ENCODE measurements around the gene GPR107.
A peak's percentile ranks its signal among the peaks of the same experiment; 100 is the strongest.

GPR107 gene

DNA sequence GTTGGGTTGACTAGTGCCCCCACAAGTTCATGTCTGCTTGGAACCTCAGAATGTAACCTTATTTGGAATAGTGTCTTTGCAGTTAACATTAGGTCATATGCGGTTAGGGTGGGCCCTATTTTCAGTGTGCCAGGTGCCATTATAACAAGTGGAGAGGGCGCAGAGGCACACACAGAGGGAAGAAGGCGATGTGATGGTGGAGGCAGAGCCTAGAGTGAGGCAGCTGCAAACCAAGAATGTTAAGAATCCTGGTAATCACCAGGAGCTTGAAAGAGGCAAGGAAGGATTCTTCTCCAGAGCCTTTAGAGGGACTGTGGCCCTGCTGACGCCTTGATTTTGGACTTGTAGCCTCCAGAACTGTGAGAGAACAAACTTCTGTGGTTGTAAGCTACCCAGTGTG, 10.9 kb downstream of the GPR107 start:
- Mint-ChIP-seq H3K4me1 (peaks cover 47% of the 10 kb centered on the region), H3K4me3 (no peak overlapping the region), H3K9me3 (no peaks in the 10 kb centered on the region), H3K27ac (no peak overlapping the region), H3K27me3 (no peaks in the 10 kb centered on the region), H3K36me3 (peaks cover 3% of the 10 kb centered on the region)

DNA sequence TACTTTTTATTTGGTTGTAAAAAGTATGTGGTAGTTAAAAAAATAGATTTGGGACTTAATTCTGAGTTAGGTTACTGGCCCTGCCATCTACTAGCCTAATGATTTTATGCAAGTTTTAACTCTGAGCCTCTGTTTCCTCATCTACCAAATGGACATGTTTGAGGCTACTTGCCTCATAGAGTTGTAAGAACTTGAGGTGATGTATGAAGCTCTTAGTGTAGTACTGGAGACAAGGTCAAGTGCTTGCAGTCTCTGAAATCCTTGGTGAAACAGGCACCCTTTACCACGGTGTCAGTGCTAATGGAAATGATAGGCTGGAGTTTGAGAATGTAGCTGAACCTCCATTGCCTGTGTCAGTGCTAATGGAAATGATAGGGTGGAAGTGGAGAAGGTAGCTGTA, 15.3 kb downstream of the GPR107 start:
- H3K4me1 Mint-ChIP-seq: peaks cover 35% of the 10 kb centered on the region
- H3K9me3 Mint-ChIP-seq: no peaks in the 10 kb centered on the region
- H3K4me3 Mint-ChIP-seq: no peak overlapping the region
- peak overlapping the region; percentile 41 for H3K27ac Mint-ChIP-seq
- no peaks in the 10 kb centered on the region for H3K27me3 Mint-ChIP-seq
- peaks cover 3% of the 10 kb centered on the region for H3K36me3 Mint-ChIP-seq

DNA sequence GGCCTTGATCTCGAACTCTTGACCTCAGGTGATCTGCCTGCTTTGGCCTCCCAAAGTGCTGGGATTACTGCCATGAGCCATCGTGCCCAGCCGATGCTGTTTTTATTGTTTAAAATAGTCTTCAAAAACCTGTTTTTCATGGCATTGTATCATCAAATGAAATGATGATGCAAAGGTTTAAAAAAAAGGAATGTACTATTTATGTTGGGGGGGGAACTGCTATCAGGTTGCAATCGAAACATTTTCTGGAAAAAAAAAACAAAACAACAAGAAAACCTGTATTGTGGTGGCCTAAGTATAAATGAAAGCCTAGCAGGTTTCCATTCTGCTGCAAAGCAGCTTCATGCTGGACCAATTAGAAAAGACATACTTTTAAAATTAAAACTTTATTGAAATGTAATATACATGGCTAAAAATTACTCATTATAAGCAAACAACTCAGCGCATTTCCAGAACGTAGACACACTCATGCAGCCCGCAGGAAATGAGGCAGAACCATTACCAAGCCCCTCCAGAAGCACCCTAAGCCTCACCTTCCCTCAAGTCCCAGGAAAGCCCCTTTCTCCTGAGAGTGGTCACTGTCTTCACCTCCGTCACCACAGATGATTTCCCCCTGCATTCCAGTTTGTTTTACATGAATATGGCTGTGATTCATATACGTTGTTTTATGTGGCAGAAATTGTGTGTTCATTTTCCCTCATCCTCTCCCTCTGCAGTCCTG, 19.0 kb downstream of the GPR107 start:
- H3K9me3 Mint-ChIP-seq: no peaks in the 10 kb centered on the region
- H3K27ac Mint-ChIP-seq: peak overlapping the region; percentile 24
- no peaks in the 10 kb centered on the region for H3K27me3 Mint-ChIP-seq
- H3K4me1 Mint-ChIP-seq: peaks cover 32% of the 10 kb centered on the region
- peaks cover 4% of the 10 kb centered on the region for H3K36me3 Mint-ChIP-seq
- no peak overlapping the region for H3K4me3 Mint-ChIP-seq

DNA sequence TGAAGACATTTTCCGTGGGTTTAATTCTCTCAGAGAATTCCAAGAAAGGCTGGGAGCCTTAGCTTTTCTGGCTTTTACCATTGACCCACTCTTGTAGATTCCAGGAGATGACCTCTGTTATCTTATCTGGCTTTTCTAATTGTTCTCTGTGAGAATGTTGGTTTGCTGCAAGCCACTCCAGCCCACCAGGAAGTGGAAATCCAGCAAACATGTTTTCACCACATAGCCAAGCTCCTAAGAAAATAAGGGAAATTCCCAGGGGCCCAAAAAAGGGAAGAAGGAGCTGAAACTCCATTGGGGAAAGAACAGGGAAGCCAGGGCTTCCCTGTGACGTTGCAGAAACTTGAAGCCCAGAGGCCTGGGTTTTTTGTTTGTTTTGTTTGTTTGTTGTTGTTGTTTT, 19.7 kb downstream of the GPR107 start:
- H3K4me1 Mint-ChIP-seq: peaks cover 30% of the 10 kb centered on the region
- H3K27me3 Mint-ChIP-seq: no peaks in the 10 kb centered on the region
- H3K36me3 Mint-ChIP-seq: peaks cover 7% of the 10 kb centered on the region
- H3K4me3 Mint-ChIP-seq: no peak overlapping the region
- no peaks in the 10 kb centered on the region for H3K9me3 Mint-ChIP-seq
- no peak overlapping the region for H3K27ac Mint-ChIP-seq

DNA sequence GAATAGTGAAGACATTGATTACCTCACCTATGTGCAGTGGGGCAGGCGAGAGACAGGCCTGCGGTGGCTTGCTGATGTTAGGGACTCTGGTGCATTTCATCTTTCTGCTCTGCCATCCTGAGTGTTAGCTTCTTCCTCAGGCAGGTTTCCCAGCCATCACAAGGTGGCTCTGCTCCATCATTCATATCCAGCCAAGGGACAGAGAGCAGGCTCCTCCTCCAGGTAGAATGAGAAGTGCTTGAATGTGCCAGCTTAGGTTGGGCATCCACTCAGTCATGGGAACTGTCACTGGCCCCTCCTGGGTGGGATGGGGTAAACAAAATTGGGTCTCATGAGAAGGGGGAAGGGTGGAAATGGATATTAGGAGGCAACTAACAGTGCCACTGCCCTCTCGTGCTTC, 24.8 kb downstream of the GPR107 start:
- H3K9me3 Mint-ChIP-seq: no peaks in the 10 kb centered on the region
- no peaks in the 10 kb centered on the region for H3K27me3 Mint-ChIP-seq
- H3K4me3 Mint-ChIP-seq: no peak overlapping the region
- H3K36me3 Mint-ChIP-seq: peaks cover 13% of the 10 kb centered on the region
- no peak overlapping the region for H3K27ac Mint-ChIP-seq
- H3K4me1 Mint-ChIP-seq: peaks cover 12% of the 10 kb centered on the region

DNA sequence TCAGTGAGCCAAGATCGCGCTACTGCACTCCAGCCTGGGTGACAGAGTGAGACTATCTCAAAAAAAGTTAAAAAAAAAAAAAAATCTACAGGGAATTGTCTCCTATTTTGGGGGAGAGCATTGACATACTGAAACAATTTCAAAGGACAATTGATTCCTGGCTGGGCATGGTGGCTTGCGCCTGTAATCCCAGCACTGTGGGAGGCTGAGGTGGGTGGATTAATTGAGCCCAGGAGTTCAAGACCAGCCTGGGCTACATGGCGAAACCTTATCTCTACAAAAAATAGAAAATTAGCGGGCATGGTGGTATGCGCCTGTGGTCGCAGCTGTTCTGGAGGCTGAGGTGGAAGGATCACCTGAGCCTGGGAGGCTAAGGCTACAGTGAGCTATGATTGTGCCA, 30.6 kb downstream of the GPR107 start:
- Mint-ChIP-seq H3K27ac (no peak overlapping the region), H3K4me1 (no peaks in the 10 kb centered on the region), H3K4me3 (no peak overlapping the region), H3K27me3 (no peaks in the 10 kb centered on the region), H3K9me3 (no peaks in the 10 kb centered on the region), H3K36me3 (peaks cover 9% of the 10 kb centered on the region)

DNA sequence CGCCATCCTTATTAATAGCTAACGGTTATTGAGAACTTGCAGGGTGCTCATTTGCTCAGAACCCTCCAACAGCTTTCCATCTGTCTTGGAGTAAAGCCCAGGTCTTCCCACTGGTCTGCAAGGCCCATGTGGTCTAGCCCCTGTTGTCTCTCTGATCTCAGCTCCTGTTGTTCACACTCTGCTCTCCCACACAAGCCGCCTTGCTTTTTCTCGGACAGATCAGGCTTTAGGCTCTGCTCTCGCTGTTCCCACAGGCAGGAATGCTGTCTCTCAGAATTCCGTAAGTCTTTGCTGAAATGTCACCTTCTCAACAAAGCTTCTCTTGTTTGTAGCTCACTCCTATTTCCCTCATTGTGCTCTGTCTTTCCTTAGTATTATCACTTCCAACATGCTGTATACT, 34.3 kb downstream of the GPR107 start:
- Mint-ChIP-seq H3K36me3 (peaks cover 15% of the 10 kb centered on the region), H3K27ac (peak overlapping the region; percentile 3), H3K4me3 (no peak overlapping the region), H3K27me3 (no peaks in the 10 kb centered on the region), H3K9me3 (no peaks in the 10 kb centered on the region), H3K4me1 (no peaks in the 10 kb centered on the region)

DNA sequence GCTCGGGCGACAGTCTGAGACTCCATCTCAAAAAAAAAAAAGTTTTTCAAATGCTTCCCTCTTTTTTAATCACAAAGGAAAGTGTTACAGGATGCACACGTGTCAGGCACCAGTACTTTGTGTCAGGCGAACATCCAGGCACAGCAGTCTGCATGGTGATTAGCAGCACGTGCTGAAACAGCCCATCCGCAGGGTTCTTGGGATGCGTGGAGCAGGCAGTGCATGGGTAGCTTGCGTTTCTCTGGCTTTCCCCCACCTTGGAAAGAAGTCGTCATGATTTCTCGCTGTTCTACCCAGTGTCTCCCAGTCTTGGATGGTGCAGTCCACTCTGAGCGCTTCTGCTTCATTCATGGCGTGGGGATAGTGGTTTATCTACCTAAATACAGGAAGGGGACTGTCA, 35.4 kb downstream of the GPR107 start:
- no peaks in the 10 kb centered on the region for H3K27me3 Mint-ChIP-seq
- H3K4me1 Mint-ChIP-seq: no peaks in the 10 kb centered on the region
- H3K27ac Mint-ChIP-seq: no peak overlapping the region
- H3K4me3 Mint-ChIP-seq: no peak overlapping the region
- H3K36me3 Mint-ChIP-seq: peaks cover 15% of the 10 kb centered on the region
- H3K9me3 Mint-ChIP-seq: no peaks in the 10 kb centered on the region

DNA sequence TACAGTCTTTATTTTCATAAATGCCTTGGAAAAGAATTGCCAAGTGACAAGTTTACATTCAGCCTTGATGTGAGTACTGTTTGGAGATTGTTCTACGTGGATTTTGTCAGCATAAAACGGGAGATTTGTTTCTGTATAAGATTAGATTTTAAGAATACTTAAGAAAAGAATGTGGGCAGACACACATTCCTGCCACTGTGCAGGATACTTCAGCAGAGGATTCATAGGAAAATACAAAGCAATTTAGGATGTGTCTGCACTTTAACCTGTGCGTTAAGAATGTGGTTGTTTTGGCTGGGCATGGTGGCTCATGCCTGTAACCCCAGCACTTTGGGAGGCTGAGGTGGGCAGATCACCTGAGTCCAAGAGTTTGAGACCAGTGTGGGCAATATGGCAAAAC, 37.2 kb downstream of the GPR107 start:
- Mint-ChIP-seq H3K9me3 (no peaks in the 10 kb centered on the region), H3K4me1 (no peaks in the 10 kb centered on the region), H3K27me3 (no peaks in the 10 kb centered on the region)

DNA sequence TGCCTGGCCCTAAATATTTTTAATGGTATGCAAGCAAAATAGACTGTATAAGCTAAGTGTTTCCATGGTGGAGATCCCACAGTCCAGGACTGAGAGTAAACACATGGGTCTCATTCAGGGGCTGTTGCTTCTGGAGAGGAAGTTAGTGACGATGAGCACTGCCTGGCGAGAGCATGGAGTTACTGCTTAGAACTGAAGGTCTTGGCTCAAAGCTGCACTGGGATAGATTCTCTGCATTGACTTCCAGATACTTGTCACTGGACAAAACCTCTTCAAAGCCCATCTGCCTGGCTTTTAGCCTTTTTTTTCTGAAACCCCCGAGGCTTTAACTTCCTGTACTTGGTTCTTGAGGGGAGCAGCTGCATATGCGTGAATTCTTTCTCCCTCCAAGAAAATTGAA, 39.2 kb downstream of the GPR107 start:
- no peak overlapping the region for H3K4me3 Mint-ChIP-seq
- no peaks in the 10 kb centered on the region for H3K4me1 Mint-ChIP-seq
- peaks cover 17% of the 10 kb centered on the region for H3K36me3 Mint-ChIP-seq
- no peaks in the 10 kb centered on the region for H3K27me3 Mint-ChIP-seq
- no peak overlapping the region for H3K27ac Mint-ChIP-seq
- no peaks in the 10 kb centered on the region for H3K9me3 Mint-ChIP-seq

More for the DNA sequence above, 37.2 kb downstream of the GPR107 start:
- Mint-ChIP-seq H3K36me3 (peaks cover 17% of the 10 kb centered on the region), H3K27ac (no peak overlapping the region), H3K4me3 (no peak overlapping the region)

DNA sequence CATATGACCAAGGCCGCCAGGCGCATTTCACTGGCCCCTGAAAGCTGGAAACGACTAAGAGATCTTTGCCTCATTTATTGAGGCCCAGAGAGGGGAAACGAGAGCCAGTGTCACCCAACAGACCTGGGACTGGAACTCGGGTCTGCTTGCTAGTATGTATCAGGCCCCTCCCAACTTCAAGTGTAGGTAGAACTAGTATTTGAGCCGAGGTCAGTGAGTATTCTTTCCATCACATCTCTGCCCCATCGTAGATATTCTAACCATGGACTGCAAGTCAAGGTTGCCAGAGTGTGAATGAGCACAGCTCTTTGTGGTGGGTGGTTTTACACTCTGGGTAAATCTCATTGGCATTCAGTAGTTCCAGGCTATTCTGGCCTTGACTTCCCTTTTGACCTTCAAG, 42.2 kb downstream of the GPR107 start:
- peaks cover 11% of the 10 kb centered on the region for H3K36me3 Mint-ChIP-seq
- H3K9me3 Mint-ChIP-seq: no peaks in the 10 kb centered on the region
- no peak overlapping the region for H3K27ac Mint-ChIP-seq
- H3K4me3 Mint-ChIP-seq: no peak overlapping the region
- peaks cover 4% of the 10 kb centered on the region for H3K4me1 Mint-ChIP-seq
- H3K27me3 Mint-ChIP-seq: no peaks in the 10 kb centered on the region

DNA sequence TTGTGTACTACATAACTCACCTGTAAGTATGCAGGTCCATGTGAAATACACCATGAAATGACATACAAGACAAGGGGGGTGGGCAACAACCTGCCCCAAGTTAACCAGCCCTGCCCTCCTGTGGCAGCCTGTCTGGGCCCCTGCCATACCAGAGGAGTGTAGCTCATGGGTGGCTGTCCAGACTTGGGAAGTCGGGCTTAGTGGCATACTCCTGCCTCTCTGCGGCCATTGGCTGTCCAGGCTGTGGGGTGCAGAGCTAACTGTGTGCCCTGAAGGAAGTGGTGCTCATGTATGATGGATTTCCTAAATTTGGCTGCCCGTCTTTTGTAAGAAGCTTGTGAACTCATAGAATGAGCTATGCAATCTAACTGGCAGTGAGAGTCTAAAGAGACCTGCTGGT, 47.0 kb downstream of the GPR107 start:
- H3K27ac Mint-ChIP-seq: no peak overlapping the region
- peaks cover 4% of the 10 kb centered on the region for H3K4me1 Mint-ChIP-seq
- no peaks in the 10 kb centered on the region for H3K9me3 Mint-ChIP-seq
- no peaks in the 10 kb centered on the region for H3K27me3 Mint-ChIP-seq
- H3K36me3 Mint-ChIP-seq: peaks cover 3% of the 10 kb centered on the region
- H3K4me3 Mint-ChIP-seq: no peak overlapping the region

DNA sequence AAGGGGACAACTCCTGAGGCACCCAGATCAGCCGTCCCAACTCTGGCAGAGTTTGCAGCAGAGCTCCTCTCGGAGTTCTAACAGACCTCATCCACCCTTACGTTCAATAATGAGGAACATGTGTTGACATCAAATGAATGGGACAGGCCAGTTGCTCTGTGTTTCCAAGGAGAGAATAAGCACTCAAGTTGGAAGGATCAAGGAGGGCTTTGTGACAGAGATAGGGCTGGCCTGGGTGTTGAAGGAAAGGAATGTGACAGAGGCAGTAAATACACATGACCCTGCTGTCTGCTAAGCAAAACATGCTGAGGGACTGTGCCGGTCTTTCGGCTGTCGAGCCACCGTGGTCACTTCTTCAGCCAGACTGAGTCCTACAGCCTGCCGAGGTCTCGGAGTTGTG, 48.2 kb downstream of the GPR107 start:
- H3K4me1 Mint-ChIP-seq: peaks cover 7% of the 10 kb centered on the region
- H3K27ac Mint-ChIP-seq: no peak overlapping the region
- H3K4me3 Mint-ChIP-seq: no peak overlapping the region
- peaks cover 6% of the 10 kb centered on the region for H3K36me3 Mint-ChIP-seq
- no peaks in the 10 kb centered on the region for H3K9me3 Mint-ChIP-seq
- H3K27me3 Mint-ChIP-seq: no peaks in the 10 kb centered on the region

DNA sequence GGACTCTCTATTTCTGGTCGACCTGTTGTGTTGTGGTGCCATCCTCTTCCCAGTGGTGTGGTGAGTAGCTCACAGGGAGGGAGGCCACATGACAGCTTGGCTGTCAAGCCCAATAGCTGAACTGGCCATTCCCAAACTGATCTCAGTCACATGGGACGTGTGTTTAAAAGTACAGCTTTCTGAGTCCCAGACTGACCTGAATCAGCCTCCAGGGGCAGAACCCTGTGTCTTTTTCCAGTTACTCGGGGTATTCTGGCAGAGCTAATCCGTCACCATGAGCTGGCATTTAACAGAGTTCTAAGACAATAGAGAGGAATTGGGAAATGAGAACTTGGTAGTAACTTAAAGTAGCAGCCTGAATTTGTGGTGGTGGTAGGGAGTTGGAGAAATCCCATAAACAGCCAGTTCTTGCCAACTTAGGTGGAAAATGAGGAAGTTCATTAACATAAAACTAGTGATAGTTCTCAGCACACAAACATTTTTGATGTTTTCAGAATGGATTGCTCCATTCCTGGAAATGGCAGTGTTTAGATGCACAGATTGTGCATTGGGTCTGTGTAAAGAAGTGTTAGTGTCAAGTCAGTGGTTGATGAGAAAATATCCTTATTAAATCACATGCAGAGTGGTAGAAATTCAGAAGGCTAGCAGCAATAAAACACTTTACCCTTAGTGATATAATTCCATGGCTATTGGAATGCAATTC, 50.9 kb downstream of the GPR107 start:
- Mint-ChIP-seq H3K27me3 (no peaks in the 10 kb centered on the region), H3K4me1 (peaks cover 17% of the 10 kb centered on the region), H3K4me3 (no peak overlapping the region), H3K27ac (no peak overlapping the region), H3K36me3 (peaks cover 3% of the 10 kb centered on the region), H3K9me3 (no peaks in the 10 kb centered on the region)

DNA sequence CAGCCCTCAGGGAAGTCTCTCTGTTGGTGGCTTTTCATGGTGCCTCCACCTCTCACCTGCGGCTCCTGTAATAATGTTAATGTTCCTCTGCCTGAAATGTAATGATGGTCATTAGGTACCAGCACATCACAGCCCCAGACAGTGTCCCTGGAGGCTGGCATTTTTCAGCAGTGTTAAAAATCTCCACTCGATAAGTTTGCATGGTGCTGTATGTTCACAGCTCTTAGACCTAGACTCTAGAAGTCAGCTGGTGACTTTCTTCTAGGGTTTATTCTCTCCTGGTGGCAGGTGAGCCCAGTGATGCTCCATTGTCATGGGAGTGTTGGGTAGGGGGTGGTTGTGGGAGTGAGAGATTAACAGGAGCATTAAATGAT, 53.1 kb downstream of the GPR107 start:
- no peak overlapping the region for H3K4me3 Mint-ChIP-seq
- peak overlapping the region; percentile 1 for H3K27ac Mint-ChIP-seq
- peaks cover 8% of the 10 kb centered on the region for H3K36me3 Mint-ChIP-seq
- peaks cover 23% of the 10 kb centered on the region for H3K4me1 Mint-ChIP-seq
- no peaks in the 10 kb centered on the region for H3K9me3 Mint-ChIP-seq
- no peaks in the 10 kb centered on the region for H3K27me3 Mint-ChIP-seq

DNA sequence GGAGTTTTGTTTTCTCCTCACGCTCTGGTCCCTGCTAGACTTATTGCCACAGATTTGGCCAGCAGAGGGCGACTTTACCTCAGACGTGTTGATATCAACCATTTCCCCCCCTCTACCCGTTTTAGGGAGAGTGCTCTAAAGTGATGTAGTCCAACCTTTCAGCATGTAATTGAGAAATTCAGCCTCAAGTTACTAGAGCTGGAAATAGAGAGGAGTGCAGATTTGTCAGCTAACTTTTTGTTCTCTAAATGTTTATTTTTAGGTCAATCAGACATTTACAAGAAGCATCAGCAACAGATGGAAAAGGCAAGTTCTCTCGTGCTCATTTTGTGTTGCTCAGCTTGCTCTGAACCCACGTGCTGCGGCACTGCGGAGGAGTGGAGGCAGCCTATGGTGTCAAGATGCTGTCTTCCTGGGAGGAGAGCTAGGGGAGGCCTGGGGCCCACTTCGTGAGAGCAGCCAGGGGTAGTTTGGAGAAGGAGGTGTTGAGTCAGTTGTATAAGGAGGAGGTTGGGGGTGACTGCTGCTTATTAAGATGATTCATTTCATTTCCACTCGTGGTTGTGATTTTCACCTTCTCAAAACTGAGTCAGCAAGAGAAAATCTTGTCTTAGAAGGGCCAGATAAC, 53.6 kb downstream of the GPR107 start:
- Mint-ChIP-seq H3K9me3 (no peaks in the 10 kb centered on the region), H3K27ac (no peak overlapping the region), H3K4me3 (peak overlapping the region; percentile 6), H3K4me1 (peaks cover 23% of the 10 kb centered on the region), H3K27me3 (no peaks in the 10 kb centered on the region), H3K36me3 (peaks cover 8% of the 10 kb centered on the region)

All from activated naive CD4-positive, alpha-beta T cell treated with anti-CD3 and anti-CD28 coated beads, Interleukin-2, amount 50 U/mL, for 24 hours (primary cell).